Prostate gland (tissue), 2 donors: ENCODE results near the gene CTNND2.

Experiments used
- POLR2AphosphoS5 ChIP-seq: sonication (generic); formaldehyde crosslinking; IDR thresholded peaks from one replicate; pipeline ENCODE4 v1.6.1; 2017; ENCODE audit warnings: antibody characterized with exemption
- TF ChIP-seq, protein P1 (sequence below), 4 experiments: fragments of 200-600 bp in 2 of 4; fragments of 450-650 bp in 2 of 4; sonication (generic) in 2 of 4; IDR thresholded peaks; 1 replicate in 3 of 4; 2 replicates in 1 of 4; pipeline ENCODE4 v1.5.1; 2016 to 2019; ENCODE audit warnings: antibody characterized with exemption in 4 of 4, mild to moderate bottlenecking in 2 of 4, moderate library complexity in 2 of 4

DNA sequence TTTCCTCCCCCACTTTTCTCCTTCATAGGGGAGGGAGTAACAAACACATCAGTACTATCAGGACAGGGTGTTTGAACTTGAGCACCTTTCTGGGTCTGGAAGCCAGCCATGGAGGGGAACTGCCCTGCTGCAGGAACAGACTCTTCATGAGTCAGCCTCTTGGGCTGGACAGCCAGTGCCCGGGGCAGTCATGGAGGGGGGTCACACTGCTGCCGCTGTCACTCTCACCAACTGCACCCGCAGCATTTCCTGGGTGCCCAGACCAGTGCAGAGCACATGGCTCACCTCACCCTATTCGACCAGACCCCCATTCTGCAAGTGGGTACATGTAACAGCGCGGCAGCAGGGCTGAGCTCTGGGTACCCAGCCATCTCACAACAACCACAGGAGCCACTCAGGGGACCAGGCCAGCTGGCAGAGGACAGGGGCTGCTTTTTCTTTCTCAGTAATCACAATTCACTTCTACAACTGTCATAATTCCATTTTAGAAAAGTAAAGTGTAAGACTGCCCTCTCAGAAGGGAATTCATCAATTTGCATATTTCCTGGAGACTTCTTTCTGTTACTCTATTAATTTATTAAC lies 118.4 kb downstream of the CTNND2 start:
- TF ChIP-seq, protein P1, sequence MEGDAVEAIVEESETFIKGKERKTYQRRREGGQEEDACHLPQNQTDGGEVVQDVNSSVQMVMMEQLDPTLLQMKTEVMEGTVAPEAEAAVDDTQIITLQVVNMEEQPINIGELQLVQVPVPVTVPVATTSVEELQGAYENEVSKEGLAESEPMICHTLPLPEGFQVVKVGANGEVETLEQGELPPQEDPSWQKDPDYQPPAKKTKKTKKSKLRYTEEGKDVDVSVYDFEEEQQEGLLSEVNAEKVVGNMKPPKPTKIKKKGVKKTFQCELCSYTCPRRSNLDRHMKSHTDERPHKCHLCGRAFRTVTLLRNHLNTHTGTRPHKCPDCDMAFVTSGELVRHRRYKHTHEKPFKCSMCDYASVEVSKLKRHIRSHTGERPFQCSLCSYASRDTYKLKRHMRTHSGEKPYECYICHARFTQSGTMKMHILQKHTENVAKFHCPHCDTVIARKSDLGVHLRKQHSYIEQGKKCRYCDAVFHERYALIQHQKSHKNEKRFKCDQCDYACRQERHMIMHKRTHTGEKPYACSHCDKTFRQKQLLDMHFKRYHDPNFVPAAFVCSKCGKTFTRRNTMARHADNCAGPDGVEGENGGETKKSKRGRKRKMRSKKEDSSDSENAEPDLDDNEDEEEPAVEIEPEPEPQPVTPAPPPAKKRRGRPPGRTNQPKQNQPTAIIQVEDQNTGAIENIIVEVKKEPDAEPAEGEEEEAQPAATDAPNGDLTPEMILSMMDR (IDR thresholded peaks at IDR 0.05): no peak
- no peak for TF ChIP-seq POLR2AphosphoS5
